HG02588 (cell line): Measurements from ENCODE around the gene BDH1.
A peak's percentile ranks its signal among the peaks of the same experiment; 100 is the strongest.
"Not testable (repeated sequence)": the region's sequence is repeated elsewhere in the genome, so short reads cannot be mapped to it uniquely, and the experiment has no call there.

Experiments used
- ATAC-seq: cut with Tn5 transposase; IDR thresholded peaks from one replicate; pipeline ENCODE4 v1.9.1; 2021; ENCODE audit warnings: mild to moderate bottlenecking, moderate library complexity; ENCODE audit not compliant: unreplicated experiment

BDH1 gene

GRCh38 chr3:197578376-197578775 lies 22.6 kb upstream of the BDH1 start:
- ATAC-seq, result no peak

GRCh38 chr3:197577366-197578074 lies 21.8 kb upstream of the BDH1 start:
- ATAC-seq, result no peak

- ATAC-seq, result no peak
Measured at GRCh38 chr3:197576838-197577237, 21.1 kb upstream of the BDH1 start.

GRCh38 chr3:197575362-197575761 lies 19.6 kb upstream of the BDH1 start:
- no peak for ATAC-seq

GRCh38 chr3:197574396-197574991 lies 18.7 kb upstream of the BDH1 start:
- ATAC-seq, result not testable (repeated sequence)

- ATAC-seq, result no peak
Measured at GRCh38 chr3:197573048-197573767, 17.4 kb upstream of the BDH1 start.

GRCh38 chr3:197571880-197572172 lies 16.1 kb upstream of the BDH1 start:
- ATAC-seq, result not testable (repeated sequence)

- ATAC-seq, result not testable (repeated sequence)
Measured at GRCh38 chr3:197571074-197571879, 15.5 kb upstream of the BDH1 start.

GRCh38 chr3:197569433-197569832 lies 13.7 kb upstream of the BDH1 start:
- ATAC-seq, result not testable (repeated sequence)

- no peak for ATAC-seq
Measured at GRCh38 chr3:197567904-197568681, 12.3 kb upstream of the BDH1 start.

GRCh38 chr3:197566155-197566554 lies 10.4 kb upstream of the BDH1 start:
- not testable (repeated sequence) for ATAC-seq

GRCh38 chr3:197564097-197564843 lies 8.5 kb upstream of the BDH1 start:
- no peak for ATAC-seq

- ATAC-seq, result no peak
Measured at GRCh38 chr3:197562398-197563251, 6.9 kb upstream of the BDH1 start.

GRCh38 chr3:197561926-197562325 lies 6.2 kb upstream of the BDH1 start:
- ATAC-seq, result no peak

GRCh38 chr3:197559651-197560050 lies 3.9 kb upstream of the BDH1 start:
- ATAC-seq, result no peak

- ATAC-seq, result peak; percentile 95
Measured at GRCh38 chr3:197554562-197555280, 1.0 kb downstream of the BDH1 start.

GRCh38 chr3:197554196-197554561 lies 1.6 kb downstream of the BDH1 start:
- ATAC-seq, result no peak

GRCh38 chr3:197552198-197552597 lies 3.6 kb downstream of the BDH1 start:
- no peak for ATAC-seq
